SU-DHL-6 (cell line): ENCODE results near the gene CBLN3.

Experiments used
- H2AFZ ChIP-seq: fragments of 200-600 bp; sonication (generic); 2 replicates; pipeline ENCODE4 v1.6.1; 2014; ENCODE audit warnings: low read depth, mild to moderate bottlenecking, moderate library complexity, mixed read lengths, antibody characterized with exemption, low read length; ENCODE audit not compliant: severe bottlenecking
- H3F3A ChIP-seq: fragments of 200-600 bp; shearing (Covaris generic); 2 replicates; pipeline ENCODE4 v1.6.0; 2016; ENCODE audit warnings: antibody characterized with exemption, mild to moderate bottlenecking; ENCODE audit not compliant: insufficient read depth
- H3K27ac ChIP-seq: fragments of 200-600 bp; sonication (generic); 2 replicates; pipeline ENCODE4 v1.5.1; 2016; ENCODE audit warnings: low read depth, mild to moderate bottlenecking, low read length, moderate library complexity, mixed read lengths
- H3K27me3 ChIP-seq: fragments of 200-600 bp; sonication (generic), shearing (Covaris generic); 2 replicates; pipeline ENCODE4 v1.6.0; 2014; ENCODE audit warnings: mild to moderate bottlenecking, low read length
- H3K36me3 ChIP-seq: fragments of 200-600 bp; sonication (generic); 2 replicates; pipeline ENCODE4 v1.6.1; 2014; ENCODE audit warnings: mild to moderate bottlenecking, low read length, mixed read lengths
- H3K4me2 ChIP-seq: fragments of 300-600, 200-600 bp; shearing (Covaris generic), sonication (generic); 2 replicates; pipeline ENCODE4 v1.6.0; 2014; ENCODE audit warnings: low read length, low read depth, mild to moderate bottlenecking; ENCODE audit not compliant: poor library complexity, severe bottlenecking
- H3K4me3 ChIP-seq: fragments of 200-600 bp; sonication (generic); 2 replicates; pipeline ENCODE4 v1.5.1; 2014; ENCODE audit warnings: antibody characterized with exemption, low read length, mild to moderate bottlenecking, mixed read lengths; ENCODE audit not compliant: insufficient read depth, poor library complexity, severe bottlenecking
- H3K79me2 ChIP-seq: fragments of 200-600 bp; sonication (generic); 2 replicates; pipeline ENCODE4 v1.6.1; 2014; ENCODE audit warnings: mild to moderate bottlenecking, low read length, moderate library complexity; ENCODE audit not compliant: insufficient read depth
- H3K9ac ChIP-seq: fragments of 200-600 bp; sonication (generic); 2 replicates; pipeline ENCODE4 v1.7.0; 2014; ENCODE audit warnings: mild to moderate bottlenecking, low read length
- H3K9me2 ChIP-seq: fragments of 200-600 bp; sonication (generic); replicated peaks from 2 replicates; pipeline ENCODE4 v1.6.1; 2014; ENCODE audit warnings: low read length; ENCODE audit not compliant: insufficient read depth
- H3K9me3 ChIP-seq: fragments of 200-600 bp; sonication (generic); 2 replicates; pipeline ENCODE4 v1.6.1; 2014; ENCODE audit warnings: low read length, mixed read lengths; ENCODE audit not compliant: insufficient read depth
- H4K20me1 ChIP-seq: fragments of 200-600 bp; sonication (generic); 2 replicates; pipeline ENCODE4 v1.6.1; 2014; ENCODE audit warnings: low read depth, mild to moderate bottlenecking, antibody characterized with exemption, low read length, moderate library complexity, mixed read lengths
- CTCF ChIP-seq: fragments of 200-600 bp; sonication (generic); IDR thresholded peaks from one replicate; pipeline ENCODE4 v1.5.1; 2017; ENCODE audit warnings: antibody characterized with exemption, mild to moderate bottlenecking, low read length, moderate library complexity; ENCODE audit not compliant: insufficient read depth, poor library complexity, severe bottlenecking
- EZH2phosphoT487 ChIP-seq: fragments of 200-600 bp; sonication (generic), shearing (Covaris generic); conservative IDR thresholded peaks from 2 replicates; pipeline ENCODE4 v1.6.1; 2018; ENCODE audit warnings: mild to moderate bottlenecking, antibody characterized with exemption, low read length, moderate library complexity, mixed read lengths

The CBLN3 gene

GRCh38 chr14:24401810-24402702 is 27.4 kb downstream of the CBLN3 start:
- no peak overlapping the region for H3K4me2 ChIP-seq
- H3K9me3 ChIP-seq = no peaks in the 10 kb centered on the region
- H3K9ac ChIP-seq = no peak overlapping the region
- H4K20me1 ChIP-seq = no peaks in the 10 kb centered on the region
- H3K36me3 ChIP-seq = no peaks in the 10 kb centered on the region
- H2AFZ ChIP-seq = no peak overlapping the region
- no peaks in the 10 kb centered on the region for H3K79me2 ChIP-seq
- no peaks in the 10 kb centered on the region for H3K27me3 ChIP-seq
- H3K9me2 ChIP-seq = no peaks in the 10 kb centered on the region
- TF ChIP-seq CTCF = no peak
- no peak for TF ChIP-seq EZH2phosphoT487
- no peak overlapping the region for H3K27ac ChIP-seq
- no peaks in the 10 kb centered on the region for H3F3A ChIP-seq
- H3K4me3 ChIP-seq = no peak overlapping the region

GRCh38 chr14:24399999-24400718 is 29.3 kb downstream of the CBLN3 start:
- no peaks in the 10 kb centered on the region for H3K27me3 ChIP-seq
- no peaks in the 10 kb centered on the region for H3K9me2 ChIP-seq
- no peak overlapping the region for H3K27ac ChIP-seq
- no peak overlapping the region for H3K4me2 ChIP-seq
- no peak for TF ChIP-seq CTCF
- TF ChIP-seq EZH2phosphoT487 = no peak
- no peak overlapping the region for H2AFZ ChIP-seq
- H4K20me1 ChIP-seq = no peaks in the 10 kb centered on the region
- no peaks in the 10 kb centered on the region for H3K79me2 ChIP-seq
- no peak overlapping the region for H3K9ac ChIP-seq
- no peaks in the 10 kb centered on the region for H3K36me3 ChIP-seq
- no peaks in the 10 kb centered on the region for H3F3A ChIP-seq
- H3K9me3 ChIP-seq = no peaks in the 10 kb centered on the region
- H3K4me3 ChIP-seq = no peak overlapping the region

GRCh38 chr14:24399447-24399822 is 30.0 kb downstream of the CBLN3 start:
- H3K9me2 ChIP-seq = no peaks in the 10 kb centered on the region
- H3K4me2 ChIP-seq = no peak overlapping the region
- H3K79me2 ChIP-seq = no peaks in the 10 kb centered on the region
- H3K27me3 ChIP-seq = no peaks in the 10 kb centered on the region
- no peak overlapping the region for H2AFZ ChIP-seq
- H3K9me3 ChIP-seq = no peaks in the 10 kb centered on the region
- TF ChIP-seq CTCF (no peak), EZH2phosphoT487 (no peak)
- no peaks in the 10 kb centered on the region for H3F3A ChIP-seq
- H4K20me1 ChIP-seq = no peaks in the 10 kb centered on the region
- H3K36me3 ChIP-seq = no peaks in the 10 kb centered on the region
- H3K27ac ChIP-seq = no peak overlapping the region
- no peak overlapping the region for H3K4me3 ChIP-seq
- H3K9ac ChIP-seq = no peak overlapping the region
